IMR-90 (cell line): ENCODE results near the gene CYB5R4.

Source experiments
- BHLHE40 ChIP-seq: fragments of 150-350 bp; IDR thresholded peaks from 2 replicates; pipeline ENCODE4 v1.6.1; 2016; ENCODE audit warnings: mild to moderate bottlenecking, low read depth, low read length
- CEBPB ChIP-seq: IDR thresholded peaks from 2 replicates; pipeline ENCODE4 v1.6.1; 2012; ENCODE audit warnings: low read depth, low read length, improper control_type of control experiment
- CTCF ChIP-seq: conservative IDR thresholded peaks from 2 replicates; pipeline ENCODE4 v1.5.1; 2012; ENCODE audit warnings: mild to moderate bottlenecking, low read depth, low read length, improper control_type of control experiment
- ELK1 ChIP-seq: fragments of 150-350 bp; IDR thresholded peaks from 2 replicates; pipeline ENCODE4 v1.6.1; 2016; ENCODE audit warnings: low read depth, mild to moderate bottlenecking, low read length, moderate library complexity, borderline replicate concordance
- MAFK ChIP-seq: IDR thresholded peaks from 2 replicates; pipeline ENCODE4 v1.6.1; 2012; ENCODE audit warnings: low read depth, low read length, improper control_type of control experiment
- MXI1 ChIP-seq: IDR thresholded peaks from 2 replicates; pipeline ENCODE4 v1.6.1; 2012; ENCODE audit warnings: low read depth, mild to moderate bottlenecking, low read length, moderate library complexity, borderline replicate concordance
- NFE2L2 ChIP-seq: fragments of 150-350 bp; IDR thresholded peaks from 2 replicates; pipeline ENCODE4 v1.6.1; 2016; ENCODE audit warnings: low read depth, mild to moderate bottlenecking, low read length
- POLR2A ChIP-seq: IDR thresholded peaks from 2 replicates; pipeline ENCODE4 v1.6.1; 2012; ENCODE audit warnings: mild to moderate bottlenecking, low read depth, low read length
- RAD21 ChIP-seq: IDR thresholded peaks from 2 replicates; pipeline ENCODE4 v1.6.1; 2012; ENCODE audit warnings: low read length, improper control_type of control experiment
- RCOR1 ChIP-seq: IDR thresholded peaks from 2 replicates; pipeline ENCODE4 v1.6.1; 2012; ENCODE audit warnings: mild to moderate bottlenecking, low read length, improper control_type of control experiment; ENCODE audit not compliant: insufficient replicate concordance
- RFX5 ChIP-seq: IDR thresholded peaks from 2 replicates; pipeline ENCODE4 v1.8.0; 2012; ENCODE audit warnings: low read depth, mild to moderate bottlenecking, low read length, moderate library complexity
- SMC3 ChIP-seq: fragments of 150-350 bp; IDR thresholded peaks from 2 replicates; pipeline ENCODE4 v1.6.1; 2016; ENCODE audit warnings: low read depth, mild to moderate bottlenecking, antibody characterized with exemption, low read length, moderate library complexity
- TF ChIP-seq, protein P1 (sequence below): fragments of 150-350 bp; IDR thresholded peaks from 2 replicates; pipeline ENCODE4 v1.6.1; 2017; ENCODE audit warnings: mild to moderate bottlenecking, antibody characterized with exemption, low read length, low read depth

- TF ChIP-seq RCOR1 (no peak), POLR2A (no peak), CTCF (no peak), CEBPB (no peak), RFX5 (no peak), SMC3 (no peak), NFE2L2 (no peak), ELK1 (no peak), MXI1 (no peak), MAFK (no peak), BHLHE40 (no peak), RAD21 (no peak)
- TF ChIP-seq, protein P1, sequence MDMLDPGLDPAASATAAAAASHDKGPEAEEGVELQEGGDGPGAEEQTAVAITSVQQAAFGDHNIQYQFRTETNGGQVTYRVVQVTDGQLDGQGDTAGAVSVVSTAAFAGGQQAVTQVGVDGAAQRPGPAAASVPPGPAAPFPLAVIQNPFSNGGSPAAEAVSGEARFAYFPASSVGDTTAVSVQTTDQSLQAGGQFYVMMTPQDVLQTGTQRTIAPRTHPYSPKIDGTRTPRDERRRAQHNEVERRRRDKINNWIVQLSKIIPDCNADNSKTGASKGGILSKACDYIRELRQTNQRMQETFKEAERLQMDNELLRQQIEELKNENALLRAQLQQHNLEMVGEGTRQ: no peak
Observed at GRCh38 chr6:83860359-83860755, 868 bp downstream of the CYB5R4 start.
